Right lobe of liver (tissue), 4 donors: Measurements from ENCODE around the gene NPY.

Experiments
- CTCF ChIP-seq, 4 donors: fragments of 200-600 bp in 3 of 4; fragments of 450-650 bp in 1 of 4; IDR thresholded peaks; one replicate each; pipeline versions ENCODE4 v1.5.1 to v1.8.0; 2016 to 2022; ENCODE audit warnings: antibody characterized with exemption in 4 of 4, mild to moderate bottlenecking in 2 of 4
- POLR2A ChIP-seq: fragments of 450-650 bp; IDR thresholded peaks from one replicate; pipeline ENCODE4 v1.6.1; 2017; ENCODE audit warnings: antibody characterized with exemption, mild to moderate bottlenecking
- donor health status: DM: no; HTN: no; CAD: no.
- donor health status: DM: no; HTN: no; CAD: no.
- donor health status: DM: no; HTN: yes; CAD: no.

DNA sequence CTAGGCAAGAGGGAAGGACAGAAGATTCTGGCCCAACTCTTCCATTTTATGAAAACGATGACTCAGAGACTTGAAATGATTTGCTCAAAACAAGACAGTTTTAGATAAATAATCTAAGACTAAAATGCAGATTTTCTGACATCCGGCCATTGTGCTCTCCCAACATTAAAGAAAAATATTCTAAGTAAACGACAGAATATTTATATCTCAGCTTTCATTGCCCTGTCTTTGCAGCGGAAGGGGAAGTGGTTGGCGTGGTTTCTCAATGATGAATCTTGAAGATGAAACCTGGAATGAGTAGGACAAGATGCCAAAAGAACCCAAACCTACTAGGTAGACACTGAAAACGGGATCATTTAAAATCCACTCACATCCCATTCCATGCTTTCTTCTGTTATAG is 28.9 kb upstream of the NPY start:
- TF ChIP-seq CTCF (IDR thresholded peaks at IDR 0.05): no peak
- no peak for TF ChIP-seq POLR2A
